Spleen (tissue), 7 donors: ENCODE data around the gene PCNX1.

Source experiments
- CTCF ChIP-seq, 11 experiments: fragments of 200-600 bp in 7 of 11; fragments of 450-650 bp in 4 of 11; sonication (generic) in 4 of 11; IDR thresholded peaks in 8 of 11; conservative IDR thresholded peaks in 3 of 11; 1 replicate in 7 of 11; 2 replicates in 4 of 11; pipeline versions ENCODE4 v1.4.0 to v1.8.0; 2016 to 2021; ENCODE audit warnings: antibody characterized with exemption in 11 of 11, inconsistent platforms in 4 of 11, mild to moderate bottlenecking in 1 of 11
- POLR2AphosphoS5 ChIP-seq, 3 donors: sonication (generic); formaldehyde crosslinking; IDR thresholded peaks; one replicate each; pipeline ENCODE4 v1.5.1; 2017; ENCODE audit warnings: antibody characterized with exemption in 3 of 3
- donor health status: DM: no; HTN: no; CAD: no; lungs with moderate emphysema.
- donor health status: DM: no; HTN: no; CAD: no.
- donor health status: DM: no; HTN: no; CAD: no.

GRCh38 chr14:70908935-70909641 is 1.8 kb downstream of the PCNX1 start:
- no peak for TF ChIP-seq CTCF (IDR thresholded peaks at IDR 0.05 in 8 of 11, conservative IDR thresholded peaks at IDR 0.05 in 3 of 11)
- no peak for TF ChIP-seq POLR2AphosphoS5 (IDR thresholded peaks at IDR 0.05)
